Choroid plexus epithelial cell (primary cell): ENCODE data around the gene VPS35.

Experiments
- DNase-seq: peaks from one replicate; pipeline ENCODE4 v3.0.0-alpha.2; 2010; ENCODE audit warnings: low read depth
- H3K4me3 ChIP-seq: 2 replicates; pipeline ENCODE4 v1.5.1; 2011; ENCODE audit warnings: low read depth, mild to moderate bottlenecking, control low read depth, low read length, moderate library complexity
- TF ChIP-seq, protein P1 (sequence below): conservative IDR thresholded peaks from 2 replicates; pipeline ENCODE4 v1.5.1; 2011; ENCODE audit warnings: low read depth, mild to moderate bottlenecking, control low read depth, inconsistent platforms, low read length, moderate library complexity

Gene VPS35

DNA sequence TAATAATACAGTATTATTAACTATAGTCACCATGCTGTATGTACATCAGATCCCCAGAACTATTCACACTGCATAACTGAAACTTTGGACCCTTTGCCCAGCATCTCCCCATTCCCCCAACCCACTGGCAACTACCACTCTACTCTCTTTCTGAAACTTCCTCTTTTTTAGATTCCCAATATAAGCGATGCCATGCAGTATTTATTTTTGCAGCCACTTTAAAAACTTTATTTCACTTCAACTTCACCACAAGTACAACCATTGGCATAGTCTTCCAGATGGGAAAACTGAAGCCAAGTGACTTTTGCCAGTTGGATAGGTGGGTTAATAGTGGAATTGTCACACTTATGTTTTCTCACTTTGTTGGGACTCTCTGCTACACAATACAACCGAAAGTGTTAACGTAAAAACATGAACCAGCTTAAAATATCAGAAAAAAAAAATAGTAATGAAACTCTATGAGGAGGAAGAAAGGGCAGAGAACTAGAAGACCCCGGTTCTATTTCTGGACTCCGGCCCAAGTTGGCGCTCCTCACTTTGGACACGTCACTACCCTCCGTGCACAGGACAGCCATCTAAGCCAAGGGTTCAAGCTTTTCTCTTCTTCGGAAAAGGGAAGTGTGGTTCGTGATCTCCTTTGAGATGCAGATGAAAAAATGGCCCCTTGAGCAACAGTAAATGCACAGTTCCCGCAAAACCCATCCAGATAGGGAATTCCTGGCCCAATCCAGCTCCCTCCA, 68.5 kb downstream of the VPS35 start:
- TF ChIP-seq, protein P1, sequence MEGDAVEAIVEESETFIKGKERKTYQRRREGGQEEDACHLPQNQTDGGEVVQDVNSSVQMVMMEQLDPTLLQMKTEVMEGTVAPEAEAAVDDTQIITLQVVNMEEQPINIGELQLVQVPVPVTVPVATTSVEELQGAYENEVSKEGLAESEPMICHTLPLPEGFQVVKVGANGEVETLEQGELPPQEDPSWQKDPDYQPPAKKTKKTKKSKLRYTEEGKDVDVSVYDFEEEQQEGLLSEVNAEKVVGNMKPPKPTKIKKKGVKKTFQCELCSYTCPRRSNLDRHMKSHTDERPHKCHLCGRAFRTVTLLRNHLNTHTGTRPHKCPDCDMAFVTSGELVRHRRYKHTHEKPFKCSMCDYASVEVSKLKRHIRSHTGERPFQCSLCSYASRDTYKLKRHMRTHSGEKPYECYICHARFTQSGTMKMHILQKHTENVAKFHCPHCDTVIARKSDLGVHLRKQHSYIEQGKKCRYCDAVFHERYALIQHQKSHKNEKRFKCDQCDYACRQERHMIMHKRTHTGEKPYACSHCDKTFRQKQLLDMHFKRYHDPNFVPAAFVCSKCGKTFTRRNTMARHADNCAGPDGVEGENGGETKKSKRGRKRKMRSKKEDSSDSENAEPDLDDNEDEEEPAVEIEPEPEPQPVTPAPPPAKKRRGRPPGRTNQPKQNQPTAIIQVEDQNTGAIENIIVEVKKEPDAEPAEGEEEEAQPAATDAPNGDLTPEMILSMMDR, result no peak
- DNase-seq, result peak; percentile 10
- peak overlapping the region; percentile 87 for H3K4me3 ChIP-seq

DNA sequence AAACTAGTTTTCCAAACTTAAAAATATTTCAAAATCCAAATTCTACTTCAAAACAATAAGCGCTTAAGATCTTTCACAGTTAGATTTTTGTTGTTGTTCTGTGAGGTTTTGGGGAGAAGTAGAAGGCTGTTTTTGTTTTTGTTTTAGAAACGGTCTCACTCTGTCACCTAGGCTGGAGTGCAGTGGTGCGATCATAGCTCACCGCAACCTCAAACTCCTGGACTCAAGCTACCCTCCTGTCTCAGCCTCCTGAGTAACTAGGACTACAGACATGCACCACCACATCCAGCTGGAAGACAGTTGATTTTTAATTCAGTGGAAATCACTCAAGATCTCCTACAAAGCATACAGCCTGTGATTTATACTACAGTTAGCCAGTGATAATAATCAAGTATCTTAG, 70.5 kb downstream of the VPS35 start:
- TF ChIP-seq, protein P1, result no peak
- no peak overlapping the region for H3K4me3 ChIP-seq
- DNase-seq, result no peak

DNA sequence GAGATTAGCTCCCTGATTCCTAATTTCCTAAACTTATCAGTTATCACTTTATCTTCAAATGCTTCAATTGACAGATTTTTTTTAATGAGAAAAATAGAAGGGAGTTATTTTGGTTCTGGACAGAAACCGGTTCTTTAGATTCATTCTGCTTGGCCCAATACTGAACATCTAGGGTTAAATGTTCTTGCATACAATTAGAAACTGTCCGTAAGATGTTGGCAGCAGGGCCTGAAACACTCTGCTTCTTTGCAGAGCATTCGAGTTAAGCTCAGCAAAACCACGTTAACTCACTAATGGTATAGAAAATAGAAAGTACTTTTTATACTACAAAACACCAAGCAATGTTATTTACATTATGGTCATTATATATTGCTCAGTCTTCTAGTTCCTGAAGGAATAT, 75.0 kb downstream of the VPS35 start:
- TF ChIP-seq, protein P1, result no peak
- no peak overlapping the region for H3K4me3 ChIP-seq
- DNase-seq, result no peak

DNA sequence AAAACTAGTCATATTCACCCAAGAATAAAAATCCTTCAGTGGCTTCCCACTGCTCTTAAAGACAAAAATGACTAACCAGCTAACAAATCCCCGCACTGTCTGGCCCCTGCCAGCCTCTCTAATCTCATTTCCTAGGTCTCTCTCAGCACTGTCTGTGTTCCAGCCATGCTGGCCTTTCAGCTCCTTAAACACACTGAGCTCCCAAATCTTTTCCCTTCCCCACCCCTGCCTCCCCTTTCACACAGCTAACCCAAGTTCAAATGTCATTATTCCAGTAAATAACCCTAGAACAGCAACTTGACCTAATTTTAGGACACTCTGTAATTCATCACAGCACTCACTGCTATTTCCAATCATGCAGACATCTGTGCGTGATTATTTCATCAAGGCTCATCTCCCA, 75.6 kb downstream of the VPS35 start:
- TF ChIP-seq, protein P1, result no peak
- no peak for DNase-seq
- H3K4me3 ChIP-seq, result no peak overlapping the region

DNA sequence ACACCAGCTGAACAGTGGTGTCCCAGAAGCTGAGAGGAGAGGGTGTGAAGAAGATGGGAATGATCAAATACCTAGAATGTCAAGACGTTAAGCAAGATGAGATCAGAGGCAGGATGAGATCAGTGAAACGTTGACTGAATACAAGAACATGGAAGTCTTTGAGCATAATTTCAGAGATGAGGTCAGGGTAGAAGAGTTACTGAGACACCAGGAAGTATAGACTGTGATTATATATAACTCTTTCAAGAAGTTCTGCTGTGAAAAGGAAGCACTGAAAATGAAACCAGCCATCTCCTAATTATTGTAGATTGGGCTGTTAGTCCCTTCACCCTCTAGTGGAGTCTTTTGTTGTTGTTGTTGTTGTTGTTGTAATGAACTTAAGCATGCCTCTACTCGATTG, 76.9 kb downstream of the VPS35 start:
- H3K4me3 ChIP-seq, result no peak overlapping the region
- TF ChIP-seq, protein P1, result no peak
- no peak for DNase-seq

DNA sequence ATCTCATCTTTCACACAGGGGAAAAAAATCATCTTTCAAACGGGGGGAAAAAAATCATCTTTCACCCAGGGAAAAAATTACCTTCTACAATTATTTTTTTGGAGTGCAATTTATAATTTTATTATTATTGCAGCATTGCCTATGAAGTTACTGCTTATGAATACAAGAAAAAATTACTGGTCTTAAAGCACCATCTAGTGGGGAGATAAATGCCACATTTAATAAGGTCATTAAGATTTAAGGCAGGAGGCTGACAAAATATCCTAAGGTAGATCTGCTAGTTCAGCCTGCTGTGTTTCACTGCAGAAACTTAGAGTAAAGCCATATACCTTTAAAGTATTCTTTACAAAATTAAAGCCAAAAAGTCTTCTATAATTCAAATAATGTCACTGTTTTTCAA, 81.4 kb downstream of the VPS35 start:
- TF ChIP-seq, protein P1, result peak; percentile 49
- H3K4me3 ChIP-seq, result no peak overlapping the region
- DNase-seq, result peak; percentile 88

DNA sequence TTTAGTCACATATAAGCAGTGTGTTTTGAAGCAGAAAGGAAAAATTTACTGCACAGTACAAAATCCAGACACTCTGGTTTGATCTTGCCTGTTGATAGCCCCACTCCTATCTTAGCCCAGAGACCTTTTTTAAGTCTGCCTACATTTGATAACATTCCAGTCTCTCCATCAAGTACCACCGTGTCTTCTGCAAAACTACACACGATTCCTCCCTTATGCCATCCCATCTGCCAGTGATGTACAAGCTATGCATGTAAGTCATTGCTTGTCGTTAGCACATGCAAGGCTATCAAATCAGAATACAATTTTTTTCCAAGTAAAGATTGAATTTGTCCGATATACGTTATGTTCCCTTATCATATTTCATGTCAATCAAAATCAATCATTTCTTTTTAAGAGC, 82.7 kb downstream of the VPS35 start:
- TF ChIP-seq, protein P1, result no peak

More for the DNA sequence above, 82.7 kb downstream of the VPS35 start:
- no peak for DNase-seq
- no peak overlapping the region for H3K4me3 ChIP-seq
